ENCODE measurements around the gene DIDO1. TPM values are rescaled to one million over a fixed set of nuclear protein-coding genes. Genes with fewer than 3 reads are reported as not detected.

Gene DIDO1
- total RNA-seq, 1 donor from 2014 or later, result 37.5 TPM

Small RNAs within 50 kb of the gene (small RNA-seq; reads per million reads assigned to genes)
- gene DPH3P1, result not detected

Other genes starting within 250 kb of the DIDO1 start
- gene NTSR1, start 217.7 kb downstream of the DIDO1 start, total RNA-seq, result 4.9 TPM
- 20.0 TPM for gene MRGBP, start 130.0 kb downstream of the DIDO1 start, total RNA-seq
- 24.1 TPM for gene OGFR, start 121.7 kb downstream of the DIDO1 start, total RNA-seq
- gene COL9A3, start 109.5 kb downstream of the DIDO1 start, total RNA-seq, result 10.2 TPM
- gene TCFL5, start 64.7 kb downstream of the DIDO1 start, total RNA-seq, result 6.1 TPM
- gene GID8, start 11.6 kb upstream of the DIDO1 start, total RNA-seq, result 57.1 TPM
- gene SLC17A9, start 26.2 kb upstream of the DIDO1 start, total RNA-seq, result under 0.01 TPM
- not detected for gene BHLHE23, start 80.5 kb upstream of the DIDO1 start, total RNA-seq